Gastrocnemius medialis (tissue), 4 donors: ENCODE measurements around the gene NRTN. TPM values are rescaled to one million over a fixed set of nuclear protein-coding genes. Genes with fewer than 3 reads are reported as not detected.
A peak's percentile ranks its signal among the peaks of the same experiment; 100 is the strongest.

Source experiments
- ATAC-seq, 2 donors: fragments of 150-250 bp; one replicate each; pipeline ENCODE4 v1.9.1; 2016
- DNase-seq, 2 donors: peaks; one replicate each; pipeline ENCODE4 v3.0.0-alpha.2; 2019
- H3K27ac ChIP-seq, 4 donors: fragments of 200-600 bp; sonication (generic); 1 replicate in 1 of 4; 2 replicates in 3 of 4; pipeline ENCODE4 v1.5.1; 2016 to 2018; ENCODE audit warnings: mild to moderate bottlenecking in 2 of 4, moderate library complexity in 1 of 4
- H3K27me3 ChIP-seq, 3 donors: fragments of 200-600 bp; sonication (generic) in 2 of 3; 1 replicate in 1 of 3; 2 replicates in 2 of 3; pipeline versions ENCODE4 v1.5.1 to v1.6.0; 2016 to 2019; ENCODE audit warnings: mild to moderate bottlenecking in 1 of 3, moderate library complexity in 1 of 3
- H3K36me3 ChIP-seq, 2 donors: fragments of 200-600 bp; sonication (generic) in 1 of 2; one replicate each; pipeline ENCODE4 v1.5.1; 2017 to 2018
- H3K4me1 ChIP-seq, 2 donors: fragments of 200-600 bp; sonication (generic) in 1 of 2; one replicate each; pipeline ENCODE4 v1.5.1; 2016 to 2017; ENCODE audit warnings: mild to moderate bottlenecking in 2 of 2
- H3K4me3 ChIP-seq, 4 donors: fragments of 200-600 bp; sonication (generic) in 3 of 4; 1 replicate in 1 of 4; 2 replicates in 3 of 4; pipeline ENCODE4 v1.5.1; 2016 to 2019; ENCODE audit warnings: mild to moderate bottlenecking in 2 of 4
- H3K9me3 ChIP-seq, 3 donors: fragments of 200-600 bp; sonication (generic) in 2 of 3; 1 replicate in 1 of 3; 2 replicates in 2 of 3; pipeline ENCODE4 v1.5.1; 2016 to 2019
- POLR2A ChIP-seq, 2 donors: fragments of 450-650 bp; IDR thresholded peaks; one replicate each; pipeline ENCODE4 v1.6.1; 2017; ENCODE audit warnings: antibody characterized with exemption in 2 of 2, mild to moderate bottlenecking in 2 of 2, moderate library complexity in 2 of 2
- in situ Hi-C, 4 donors: fragments of 200-750 bp; cut with MboI; loops; one replicate each; pipeline versions ENCODE4 v1.15.0 to v1.8.0; 2017; ENCODE audit warnings: low sequenced_read_pairs in 4 of 4
- intact Hi-C: fragments of 100-400 bp; cut with DNase I; formaldehyde crosslinking; loops from one replicate; pipeline ENCODE4 v1.15.1; 2023; ENCODE audit warnings: low total_unique reads
- total RNA-seq, 4 donors: library from RNA; depleted of rRNA; stranded (reverse); fragments of >200 nt; gene quantifications; one replicate each; pipeline versions ENCODE4 v1.1.0 to v1.2.3, GENCODE V29; 2016
- TF ChIP-seq, protein P1 (sequence below), 5 experiments: fragments of 450-650 bp in 3 of 5; fragments of 200-600 bp in 2 of 5; sonication (generic) in 2 of 5; IDR thresholded peaks in 4 of 5; conservative IDR thresholded peaks in 1 of 5; 1 replicate in 4 of 5; 2 replicates in 1 of 5; pipeline ENCODE4 v1.5.1; 2016 to 2019; ENCODE audit warnings: antibody characterized with exemption in 5 of 5, mild to moderate bottlenecking in 3 of 5, moderate library complexity in 3 of 5

Gene NRTN
- total RNA-seq, 4 donors from 2014 or later = not detected

- peaks cover 0 to 4% of the 10 kb centered on the region in 2 donors for H3K4me1 ChIP-seq
- in situ Hi-C loops = no loop called here
- peaks cover 61 to 64% (median 63%) of the 10 kb centered on the region in 3 donors for H3K27me3 ChIP-seq
- no peak overlapping the region for H3K4me3 ChIP-seq
- TF ChIP-seq, protein P1, sequence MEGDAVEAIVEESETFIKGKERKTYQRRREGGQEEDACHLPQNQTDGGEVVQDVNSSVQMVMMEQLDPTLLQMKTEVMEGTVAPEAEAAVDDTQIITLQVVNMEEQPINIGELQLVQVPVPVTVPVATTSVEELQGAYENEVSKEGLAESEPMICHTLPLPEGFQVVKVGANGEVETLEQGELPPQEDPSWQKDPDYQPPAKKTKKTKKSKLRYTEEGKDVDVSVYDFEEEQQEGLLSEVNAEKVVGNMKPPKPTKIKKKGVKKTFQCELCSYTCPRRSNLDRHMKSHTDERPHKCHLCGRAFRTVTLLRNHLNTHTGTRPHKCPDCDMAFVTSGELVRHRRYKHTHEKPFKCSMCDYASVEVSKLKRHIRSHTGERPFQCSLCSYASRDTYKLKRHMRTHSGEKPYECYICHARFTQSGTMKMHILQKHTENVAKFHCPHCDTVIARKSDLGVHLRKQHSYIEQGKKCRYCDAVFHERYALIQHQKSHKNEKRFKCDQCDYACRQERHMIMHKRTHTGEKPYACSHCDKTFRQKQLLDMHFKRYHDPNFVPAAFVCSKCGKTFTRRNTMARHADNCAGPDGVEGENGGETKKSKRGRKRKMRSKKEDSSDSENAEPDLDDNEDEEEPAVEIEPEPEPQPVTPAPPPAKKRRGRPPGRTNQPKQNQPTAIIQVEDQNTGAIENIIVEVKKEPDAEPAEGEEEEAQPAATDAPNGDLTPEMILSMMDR (IDR thresholded peaks at IDR 0.05 in 4 of 5, conservative IDR thresholded peaks at IDR 0.05 in 1 of 5) = no peak
- TF ChIP-seq POLR2A (IDR thresholded peaks at IDR 0.05) = no peak
- ATAC-seq = no peak
- DNase-seq = no peak
- H3K9me3 ChIP-seq = no peaks in the 10 kb centered on the region
- H3K36me3 ChIP-seq = no peaks in the 10 kb centered on the region
- H3K27ac ChIP-seq = no peak overlapping the region
- intact Hi-C loops = no loop called here
Observed at GRCh38 chr19:5800361-5801270, 4.3 kb upstream of the NRTN start.

GRCh38 chr19:5801796-5802619 is 2.9 kb upstream of the NRTN start:
- Histone ChIP-seq H3K27me3 (peaks cover 65 to 74% (median 67%) of the 10 kb centered on the region in 3 donors), H3K4me3 (no peak overlapping the region), H3K27ac (no peak overlapping the region), H3K36me3 (no peaks in the 10 kb centered on the region), H3K4me1 (peaks cover 0 to 4% of the 10 kb centered on the region in 2 donors), H3K9me3 (no peaks in the 10 kb centered on the region)
- DNase-seq (no peak), ATAC-seq (no peak)
- intact Hi-C loops (no loop called here), in situ Hi-C loops (no loop called here)
- TF ChIP-seq, protein P1 (IDR thresholded peaks at IDR 0.05 in 4 of 5, conservative IDR thresholded peaks at IDR 0.05 in 1 of 5) = no peak
- TF ChIP-seq POLR2A (IDR thresholded peaks at IDR 0.05) = no peak

GRCh38 chr19:5803441-5803751 is 1.5 kb upstream of the NRTN start:
- no peaks in the 10 kb centered on the region for H3K9me3 ChIP-seq
- H3K36me3 ChIP-seq = no peaks in the 10 kb centered on the region
- intact Hi-C loops = no loop called here
- ATAC-seq (no peak), DNase-seq (no peak)
- peaks cover 65 to 78% (median 67%) of the 10 kb centered on the region in 3 donors for H3K27me3 ChIP-seq
- H3K4me3 ChIP-seq = peak overlapping the region in 2 of 4 donors; percentile 18 to 22
- no peak overlapping the region for H3K27ac ChIP-seq
- in situ Hi-C loops = no loop called here
- no peak for TF ChIP-seq POLR2A (IDR thresholded peaks at IDR 0.05)
- TF ChIP-seq, protein P1 (IDR thresholded peaks at IDR 0.05 in 4 of 5, conservative IDR thresholded peaks at IDR 0.05 in 1 of 5) = no peak
- peaks cover 0 to 4% of the 10 kb centered on the region in 2 donors for H3K4me1 ChIP-seq

DNA sequence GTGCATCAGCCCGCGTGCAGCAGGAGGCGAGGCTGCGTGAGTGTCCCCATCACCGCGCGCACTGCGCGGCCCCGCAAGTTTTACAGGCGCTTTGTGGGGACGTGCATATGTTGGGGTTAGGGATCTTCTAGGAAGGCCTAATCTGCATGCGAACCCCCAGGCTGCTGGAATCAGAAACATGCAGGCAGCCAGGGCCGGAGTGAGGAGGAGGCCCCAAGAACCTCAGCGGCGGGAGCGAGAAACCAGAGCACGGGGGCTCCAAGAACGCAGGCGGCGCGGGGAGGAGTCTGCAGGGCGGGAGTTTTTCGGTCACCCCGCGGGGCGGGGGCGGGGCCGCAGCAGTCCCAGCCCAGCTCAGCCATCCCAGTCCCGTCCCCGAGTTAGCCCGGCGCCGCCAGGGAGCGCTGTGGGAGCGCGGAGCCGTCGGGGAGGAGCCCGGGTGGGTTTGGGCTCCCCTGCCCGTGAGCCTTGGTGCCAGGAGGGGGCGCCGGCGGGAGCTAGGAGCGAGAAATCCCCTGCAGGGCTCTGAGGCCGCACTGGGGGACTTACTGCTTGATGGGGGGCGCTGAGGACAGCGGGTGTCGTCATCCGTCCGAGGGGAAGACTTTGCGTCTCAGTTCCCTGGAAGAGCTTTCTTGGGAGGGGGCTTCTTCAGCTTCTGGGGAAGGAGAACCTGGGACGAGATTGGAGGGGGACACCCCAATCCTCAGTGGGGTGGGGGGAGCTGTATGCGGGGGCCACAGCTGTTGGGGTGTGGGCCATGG is 933 bp upstream of the NRTN start:
- ATAC-seq = peak in 1 of 2 donors; percentile 39

More for the DNA sequence above, 933 bp upstream of the NRTN start:
- intact Hi-C loops (loop anchor here (2.0 kb wide), 1 partner anchor 89 kb away; no protein-coding TSS in a partner anchor), in situ Hi-C loops (no loop called here)
- Histone ChIP-seq H3K36me3 (no peaks in the 10 kb centered on the region), H3K4me3 (peak overlapping the region in 2 of 4 donors; percentile 18 to 22), H3K4me1 (peaks cover 0 to 4% of the 10 kb centered on the region in 2 donors), H3K27me3 (peaks cover 61 to 75% (median 67%) of the 10 kb centered on the region in 3 donors), H3K9me3 (no peaks in the 10 kb centered on the region), H3K27ac (no peak overlapping the region)
- peak in 1 of 2 donors; percentile 16 for DNase-seq
- TF ChIP-seq, protein P1 (IDR thresholded peaks at IDR 0.05 in 4 of 5, conservative IDR thresholded peaks at IDR 0.05 in 1 of 5) = peak in 4 of 5 experiments; percentile 28 to 65 (median 56)
- TF ChIP-seq POLR2A (IDR thresholded peaks at IDR 0.05) = no peak
